SU-DHL-6 (cell line): ENCODE data around the gene SDCCAG8.

Source experiments
- H2AFZ ChIP-seq: fragments of 200-600 bp; sonication (generic); 2 replicates; pipeline ENCODE4 v1.6.1; 2014; ENCODE audit warnings: low read depth, mild to moderate bottlenecking, moderate library complexity, mixed read lengths, antibody characterized with exemption, low read length; ENCODE audit not compliant: severe bottlenecking
- H3F3A ChIP-seq: fragments of 200-600 bp; shearing (Covaris generic); 2 replicates; pipeline ENCODE4 v1.6.0; 2016; ENCODE audit warnings: antibody characterized with exemption, mild to moderate bottlenecking; ENCODE audit not compliant: insufficient read depth
- H3K27ac ChIP-seq: fragments of 200-600 bp; sonication (generic); 2 replicates; pipeline ENCODE4 v1.5.1; 2016; ENCODE audit warnings: low read depth, mild to moderate bottlenecking, low read length, moderate library complexity, mixed read lengths
- H3K27me3 ChIP-seq: fragments of 200-600 bp; sonication (generic), shearing (Covaris generic); 2 replicates; pipeline ENCODE4 v1.6.0; 2014; ENCODE audit warnings: mild to moderate bottlenecking, low read length
- H3K36me3 ChIP-seq: fragments of 200-600 bp; sonication (generic); 2 replicates; pipeline ENCODE4 v1.6.1; 2014; ENCODE audit warnings: mild to moderate bottlenecking, low read length, mixed read lengths
- H3K4me2 ChIP-seq: fragments of 300-600, 200-600 bp; shearing (Covaris generic), sonication (generic); 2 replicates; pipeline ENCODE4 v1.6.0; 2014; ENCODE audit warnings: low read length, low read depth, mild to moderate bottlenecking; ENCODE audit not compliant: poor library complexity, severe bottlenecking
- H3K4me3 ChIP-seq: fragments of 200-600 bp; sonication (generic); 2 replicates; pipeline ENCODE4 v1.5.1; 2014; ENCODE audit warnings: antibody characterized with exemption, low read length, mild to moderate bottlenecking, mixed read lengths; ENCODE audit not compliant: insufficient read depth, poor library complexity, severe bottlenecking
- H3K79me2 ChIP-seq: fragments of 200-600 bp; sonication (generic); 2 replicates; pipeline ENCODE4 v1.6.1; 2014; ENCODE audit warnings: mild to moderate bottlenecking, low read length, moderate library complexity; ENCODE audit not compliant: insufficient read depth
- H3K9ac ChIP-seq: fragments of 200-600 bp; sonication (generic); 2 replicates; pipeline ENCODE4 v1.7.0; 2014; ENCODE audit warnings: mild to moderate bottlenecking, low read length
- H3K9me2 ChIP-seq: fragments of 200-600 bp; sonication (generic); replicated peaks from 2 replicates; pipeline ENCODE4 v1.6.1; 2014; ENCODE audit warnings: low read length; ENCODE audit not compliant: insufficient read depth
- H3K9me3 ChIP-seq: fragments of 200-600 bp; sonication (generic); 2 replicates; pipeline ENCODE4 v1.6.1; 2014; ENCODE audit warnings: low read length, mixed read lengths; ENCODE audit not compliant: insufficient read depth
- H4K20me1 ChIP-seq: fragments of 200-600 bp; sonication (generic); 2 replicates; pipeline ENCODE4 v1.6.1; 2014; ENCODE audit warnings: low read depth, mild to moderate bottlenecking, antibody characterized with exemption, low read length, moderate library complexity, mixed read lengths
- CTCF ChIP-seq: fragments of 200-600 bp; sonication (generic); IDR thresholded peaks from one replicate; pipeline ENCODE4 v1.5.1; 2017; ENCODE audit warnings: antibody characterized with exemption, mild to moderate bottlenecking, low read length, moderate library complexity; ENCODE audit not compliant: insufficient read depth, poor library complexity, severe bottlenecking
- EZH2phosphoT487 ChIP-seq: fragments of 200-600 bp; sonication (generic), shearing (Covaris generic); conservative IDR thresholded peaks from 2 replicates; pipeline ENCODE4 v1.6.1; 2018; ENCODE audit warnings: mild to moderate bottlenecking, antibody characterized with exemption, low read length, moderate library complexity, mixed read lengths

Gene SDCCAG8

GRCh38 chr1:243461700-243462099, 205.9 kb downstream of the SDCCAG8 start:
- H3K9ac ChIP-seq: no peak overlapping the region
- no peak overlapping the region for H3K4me3 ChIP-seq
- no peaks in the 10 kb centered on the region for H3K9me3 ChIP-seq
- no peaks in the 10 kb centered on the region for H3F3A ChIP-seq
- no peak overlapping the region for H3K4me2 ChIP-seq
- no peaks in the 10 kb centered on the region for H3K27me3 ChIP-seq
- no peaks in the 10 kb centered on the region for H3K36me3 ChIP-seq
- no peak overlapping the region for H2AFZ ChIP-seq
- no peak overlapping the region for H3K27ac ChIP-seq
- no peak for TF ChIP-seq CTCF
- no peak for TF ChIP-seq EZH2phosphoT487
- H3K79me2 ChIP-seq: no peaks in the 10 kb centered on the region
- no peaks in the 10 kb centered on the region for H3K9me2 ChIP-seq
- H4K20me1 ChIP-seq: no peaks in the 10 kb centered on the region

GRCh38 chr1:243462929-243463697, 207.3 kb downstream of the SDCCAG8 start:
- no peak overlapping the region for H3K4me3 ChIP-seq
- H3F3A ChIP-seq: no peaks in the 10 kb centered on the region
- no peak overlapping the region for H2AFZ ChIP-seq
- no peaks in the 10 kb centered on the region for H3K9me3 ChIP-seq
- H3K4me2 ChIP-seq: no peak overlapping the region
- no peaks in the 10 kb centered on the region for H3K36me3 ChIP-seq
- TF ChIP-seq EZH2phosphoT487 (no peak), CTCF (no peak)
- H3K27me3 ChIP-seq: no peaks in the 10 kb centered on the region
- H3K79me2 ChIP-seq: no peaks in the 10 kb centered on the region
- H3K27ac ChIP-seq: no peak overlapping the region
- H4K20me1 ChIP-seq: no peaks in the 10 kb centered on the region
- H3K9ac ChIP-seq: no peak overlapping the region
- H3K9me2 ChIP-seq: no peaks in the 10 kb centered on the region

GRCh38 chr1:243465081-243465480, 209.2 kb downstream of the SDCCAG8 start:
- Histone ChIP-seq H3K9me2 (no peaks in the 10 kb centered on the region), H3K27me3 (no peaks in the 10 kb centered on the region), H3F3A (no peaks in the 10 kb centered on the region), H4K20me1 (no peaks in the 10 kb centered on the region), H3K27ac (no peak overlapping the region), H3K9me3 (no peaks in the 10 kb centered on the region), H2AFZ (no peak overlapping the region), H3K9ac (no peak overlapping the region), H3K4me3 (no peak overlapping the region), H3K36me3 (no peaks in the 10 kb centered on the region), H3K4me2 (no peak overlapping the region), H3K79me2 (no peaks in the 10 kb centered on the region)
- TF ChIP-seq EZH2phosphoT487: no peak

GRCh38 chr1:243465738-243466137, 209.9 kb downstream of the SDCCAG8 start:
- Histone ChIP-seq H3F3A (no peaks in the 10 kb centered on the region), H4K20me1 (no peaks in the 10 kb centered on the region), H3K9me3 (no peaks in the 10 kb centered on the region), H3K4me2 (no peak overlapping the region), H3K4me3 (no peak overlapping the region), H3K27me3 (no peaks in the 10 kb centered on the region), H3K27ac (no peak overlapping the region), H3K9ac (no peak overlapping the region), H3K36me3 (no peaks in the 10 kb centered on the region), H3K79me2 (no peaks in the 10 kb centered on the region), H3K9me2 (no peaks in the 10 kb centered on the region), H2AFZ (no peak overlapping the region)
- TF ChIP-seq EZH2phosphoT487 (no peak), CTCF (no peak)
